ENCODE data around the gene SRGAP3. TPM values are rescaled to one million over a fixed set of nuclear protein-coding genes. Genes with fewer than 3 reads are reported as not detected.
"Not testable (repeated sequence)": the region's sequence is repeated elsewhere in the genome, so short reads cannot be mapped to it uniquely, and the experiment has no call there.

SRGAP3 gene
- total RNA-seq, 2 donors from 2014 or later: 5.7 to 6.1 TPM

GRCh38 chr3:9292516-9292915 lies 43.1 kb upstream of the SRGAP3 start:
- intact Hi-C loops (cut with DNase I): no loop called here
- no peaks in the 10 kb centered on the region for H3K4me1 ChIP-seq

GRCh38 chr3:9291821-9292410 lies 42.5 kb upstream of the SRGAP3 start:
- DNase-seq: no peak
- no peak for TF ChIP-seq CTCF (IDR thresholded peaks at IDR 0.05)
- Histone ChIP-seq H3K9me3 (no peaks in the 10 kb centered on the region), H3K4me3 (no peak overlapping the region), H3K27ac (no peak overlapping the region), H3K9ac (ENCODE audit: low read depth in 2 of 2, low read length in 2 of 2) (no peak overlapping the region), H3K4me1 (no peaks in the 10 kb centered on the region), H3K27me3 (no peaks in the 10 kb centered on the region), H3K36me3 (no peaks in the 10 kb centered on the region)
- intact Hi-C loops (cut with DNase I): no loop called here

More at GRCh38 chr3:9292516-9292915, 43.1 kb upstream of the SRGAP3 start:
- no peak for DNase-seq
- Histone ChIP-seq H3K27me3 (no peaks in the 10 kb centered on the region), H3K4me3 (no peak overlapping the region), H3K9ac (ENCODE audit: low read depth in 2 of 2, low read length in 2 of 2) (no peak overlapping the region), H3K9me3 (no peaks in the 10 kb centered on the region), H3K36me3 (no peaks in the 10 kb centered on the region), H3K27ac (no peak overlapping the region)
- TF ChIP-seq CTCF (IDR thresholded peaks at IDR 0.05): no peak

- Histone ChIP-seq H3K27ac (no peak overlapping the region), H3K4me3 (no peak overlapping the region), H3K9ac (ENCODE audit: low read depth in 2 of 2, low read length in 2 of 2) (no peak overlapping the region), H3K9me3 (no peaks in the 10 kb centered on the region), H3K27me3 (no peaks in the 10 kb centered on the region), H3K4me1 (no peaks in the 10 kb centered on the region), H3K36me3 (no peaks in the 10 kb centered on the region)
- no peak for TF ChIP-seq CTCF (IDR thresholded peaks at IDR 0.05)
- no peak for DNase-seq
- intact Hi-C loops (cut with DNase I): no loop called here
Observed at GRCh38 chr3:9290566-9290965, 41.1 kb upstream of the SRGAP3 start.

GRCh38 chr3:9281533-9281932 lies 32.1 kb upstream of the SRGAP3 start:
- H3K9ac ChIP-seq (ENCODE audit: low read depth in 2 of 2, low read length in 2 of 2); H3K27me3 ChIP-seq; H3K4me3 ChIP-seq; DNase-seq; H3K4me1 ChIP-seq; H3K9me3 ChIP-seq; H3K36me3 ChIP-seq; H3K27ac ChIP-seq; intact Hi-C loops (cut with DNase I): not testable (repeated sequence)

- intact Hi-C loops (cut with DNase I): no loop called here
- H3K36me3 ChIP-seq: no peaks in the 10 kb centered on the region
- no peak overlapping the region for H3K4me3 ChIP-seq
- no peak overlapping the region for H3K27ac ChIP-seq
- H3K27me3 ChIP-seq: no peaks in the 10 kb centered on the region
- no peaks in the 10 kb centered on the region for H3K9me3 ChIP-seq
- no peak for TF ChIP-seq CTCF (IDR thresholded peaks at IDR 0.05)
- H3K4me1 ChIP-seq: no peaks in the 10 kb centered on the region
- DNase-seq: no peak
- H3K9ac ChIP-seq (ENCODE audit: low read depth in 2 of 2, low read length in 2 of 2): no peak overlapping the region
Observed at GRCh38 chr3:9280451-9281219, 31.2 kb upstream of the SRGAP3 start.

- Histone ChIP-seq H3K36me3 (no peaks in the 10 kb centered on the region), H3K27ac (no peak overlapping the region), H3K9ac (ENCODE audit: low read depth in 2 of 2, low read length in 2 of 2) (no peak overlapping the region), H3K4me1 (no peaks in the 10 kb centered on the region), H3K4me3 (no peak overlapping the region), H3K27me3 (no peaks in the 10 kb centered on the region), H3K9me3 (no peaks in the 10 kb centered on the region)
- DNase-seq: no peak
- intact Hi-C loops (cut with DNase I): no loop called here
- TF ChIP-seq CTCF (IDR thresholded peaks at IDR 0.05): no peak
Observed at GRCh38 chr3:9279966-9280365, 30.5 kb upstream of the SRGAP3 start.

Data from colonic mucosa (tissue), 4 donors.